T-cell (primary cell): Measurements from ENCODE around the gene SHB. TPM values are rescaled to one million over a fixed set of nuclear protein-coding genes. Genes with fewer than 3 reads are reported as not detected.
"Not testable (repeated sequence)": the region's sequence is repeated elsewhere in the genome, so short reads cannot be mapped to it uniquely, and the experiment has no call there.

Experiments
- ATAC-seq, 4 experiments: fragments of 200-7000 bp in 3 of 4; fragments of 150-1000 bp in 1 of 4; cut with Tn5 transposase; replicated peaks in 1 of 4; 1 replicate in 3 of 4; 2 replicates in 1 of 4; pipeline ENCODE4 v1.10.0; 2021; ENCODE audit warnings: moderate library complexity in 3 of 4, mild to moderate bottlenecking in 2 of 4, moderate number of reproducible peaks in 1 of 4
- CTCF ChIA-PET, 2 donors: fragments of 300-600 bp; sonication (Branson Sonifier 250); formaldehyde crosslinking; loops; one replicate each; lab custom pipeline; 2022; ENCODE audit warnings: antibody characterized with exemption in 2 of 2; lab: Charles Lee
- POLR2A ChIA-PET, 2 donors: fragments of 300-600 bp; sonication (Branson Sonifier 250); formaldehyde crosslinking; loops; one replicate each; lab custom pipeline; 2022; ENCODE audit warnings: antibody characterized with exemption in 2 of 2; lab: Charles Lee
- DNase-seq, 35 experiments: peaks; one replicate each; pipeline versions ENCODE4 v3.0.0 to v3.0.0-alpha.2; 2013 to 2023
- H3K27ac ChIP-seq: one replicate; pipeline ENCODE4 v1.5.1; 2013; ENCODE audit warnings: low read length
- H3K27me3 ChIP-seq, 2 experiments: replicated peaks in 1 of 2; 1 replicate in 1 of 2; 2 replicates in 1 of 2; pipeline versions ENCODE4 v1.6.1 to v1.7.0; 2013; ENCODE audit warnings: low read length in 1 of 2, mixed read lengths in 1 of 2; ENCODE audit not compliant: control insufficient read depth in 2 of 2, insufficient read depth in 2 of 2; ENCODE audit errors: extremely low read depth in 1 of 2
- H3K36me3 ChIP-seq, 2 donors: 1 replicate in 1 of 2; 2 replicates in 1 of 2; pipeline versions ENCODE4 v1.6.1 to v1.7.0; 2013; ENCODE audit warnings: low read length in 1 of 2; ENCODE audit not compliant: control insufficient read depth in 2 of 2, insufficient read depth in 1 of 2; ENCODE audit errors: extremely low read depth in 1 of 2
- H3K4me1 ChIP-seq, 2 experiments: 1 replicate in 1 of 2; 2 replicates in 1 of 2; pipeline versions ENCODE4 v1.6.1 to v1.7.0; 2013; ENCODE audit warnings: low read length in 2 of 2, mixed read lengths in 1 of 2; ENCODE audit not compliant: insufficient read depth in 2 of 2, control insufficient read depth in 1 of 2; ENCODE audit errors: extremely low read depth in 1 of 2
- H3K4me3 ChIP-seq, 2 donors: 1 replicate in 1 of 2; 2 replicates in 1 of 2; pipeline versions ENCODE4 v1.5.1 to v1.7.0; 2013; ENCODE audit warnings: mild to moderate bottlenecking in 2 of 2, low read length in 1 of 2, moderate library complexity in 1 of 2; ENCODE audit not compliant: control insufficient read depth in 1 of 2; ENCODE audit errors: extremely low read depth in 1 of 2
- H3K9me3 ChIP-seq: 2 replicates; pipeline ENCODE4 v1.7.0; 2013
- H3K27ac Mint-ChIP-seq, 2 donors: one replicate each; pipeline ENCODE4 v1.8.0; 2020 to 2021; ENCODE audit warnings: mild to moderate bottlenecking in 2 of 2, mixed read lengths in 2 of 2
- H3K27me3 Mint-ChIP-seq, 2 donors: one replicate each; pipeline ENCODE4 v1.8.0; 2021 to 2022; ENCODE audit warnings: mixed read lengths in 2 of 2
- H3K36me3 Mint-ChIP-seq: one replicate; pipeline ENCODE4 v1.8.0; 2021; ENCODE audit warnings: mixed read lengths
- H3K4me1 Mint-ChIP-seq, 3 donors: one replicate each; pipeline ENCODE4 v1.8.0; 2020 to 2022; ENCODE audit warnings: mixed read lengths in 3 of 3, mild to moderate bottlenecking in 1 of 3
- H3K4me3 Mint-ChIP-seq, 3 donors: one replicate each; pipeline ENCODE4 v1.8.0; 2020 to 2022; ENCODE audit warnings: mild to moderate bottlenecking in 3 of 3, mixed read lengths in 3 of 3, moderate library complexity in 3 of 3
- H3K9me3 Mint-ChIP-seq, 3 donors: one replicate each; pipeline ENCODE4 v1.8.0; 2020 to 2022; ENCODE audit warnings: mixed read lengths in 3 of 3
- WGBS: methylation state at CpG from one replicate; pipeline ENCODE4 v1.1.5; 2013; ENCODE audit warnings: missing lambda C conversion rate; ENCODE audit not compliant: insufficient coverage; 5-methylcytosine and 5-hydroxymethylcytosine counted together
- total RNA-seq, 35 experiments: library from RNA in 6 of 35; stranded (reverse) in 6 of 35; fragments of 120-200 nt in 1 of 35; gene quantifications; one replicate each; pipeline versions ENCODE4 v1.2.1 to v1.2.4 and lab custom pipeline; 2013 to 2026

Gene SHB
- total RNA-seq, 5 donors from 2014 or later (not counting 1 experiment from before 2014, with no cell fraction given), result 1.2 to 1.5 (median 1.3) TPM

DNA sequence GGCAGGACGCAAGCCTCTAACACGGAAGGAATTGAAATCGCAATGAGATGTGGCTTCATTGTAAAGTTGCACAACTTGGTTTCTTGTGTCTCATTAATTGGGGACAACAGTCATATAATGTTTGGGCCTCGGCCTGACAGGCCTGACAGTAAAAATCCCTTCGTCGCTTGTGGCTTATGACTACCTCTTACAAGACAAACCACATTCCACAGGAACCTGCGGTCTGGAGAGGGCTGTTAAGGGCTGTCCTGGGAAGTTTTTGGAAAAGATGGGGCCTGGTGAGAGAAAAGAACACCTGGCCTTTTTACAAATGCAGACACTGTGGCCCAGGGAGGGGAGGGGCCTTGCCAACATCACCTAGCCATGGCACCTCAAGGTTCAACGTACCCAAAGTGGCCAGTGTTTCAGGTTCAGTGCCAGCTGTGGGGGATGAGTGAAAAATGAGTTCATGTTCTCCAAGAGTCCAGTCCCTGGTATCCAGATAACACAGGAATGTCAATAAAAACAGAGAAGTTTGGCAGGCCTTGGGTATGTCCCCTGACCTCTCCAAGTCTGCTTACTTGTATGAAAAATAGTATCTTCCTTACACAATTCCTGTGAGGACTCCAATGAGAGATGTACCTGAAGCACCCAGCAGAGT is 22.2 kb downstream of the SHB start:
- ATAC-seq (no peak), DNase-seq (no peak)
- H3K36me3 Mint-ChIP-seq, result no peaks in the 10 kb centered on the region
- WGBS, result 81% methylated on average over 3 of the region's 8 CpGs
- H3K36me3 ChIP-seq, result no peaks in the 10 kb centered on the region
- H3K27me3 ChIP-seq, result peaks cover 0 to 5% of the 10 kb centered on the region in 2 experiments
- no peak overlapping the region for H3K27ac Mint-ChIP-seq
- H3K27me3 Mint-ChIP-seq, result no peaks in the 10 kb centered on the region
- no peak overlapping the region for H3K4me3 ChIP-seq
- H3K27ac ChIP-seq, result no peak overlapping the region
- H3K4me1 ChIP-seq, result peaks cover 0 to 6% of the 10 kb centered on the region in 2 experiments
- H3K9me3 ChIP-seq, result no peaks in the 10 kb centered on the region
- ChIA-PET POLR2A (no interaction called here), CTCF (no interaction called here)
- peaks cover 7 to 10% (median 10%) of the 10 kb centered on the region in 3 donors for H3K4me1 Mint-ChIP-seq
- no peaks in the 10 kb centered on the region for H3K9me3 Mint-ChIP-seq
- no peak overlapping the region for H3K4me3 Mint-ChIP-seq

DNA sequence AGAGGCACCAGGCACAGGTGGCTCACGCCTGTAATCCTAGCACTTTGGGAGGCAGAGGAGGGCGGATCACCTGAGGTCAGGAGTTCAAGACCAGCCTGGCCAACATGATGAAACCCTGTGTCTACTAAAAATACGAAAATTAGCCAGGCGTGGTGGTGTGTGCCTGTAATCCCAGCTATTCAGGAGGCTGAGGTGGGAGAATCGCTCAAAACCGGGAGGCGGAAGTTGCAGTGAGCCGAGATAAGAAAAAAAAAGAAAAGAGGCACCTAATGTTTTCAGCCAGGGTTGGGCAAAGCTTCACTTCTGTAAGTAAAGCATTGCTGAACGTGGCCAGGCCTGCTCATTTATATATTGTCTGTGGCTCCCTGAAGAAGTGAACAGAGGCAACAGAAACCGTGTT is 23.1 kb downstream of the SHB start:
- H3K9me3 ChIP-seq, H3K27me3 ChIP-seq, H3K4me3 Mint-ChIP-seq, H3K27me3 Mint-ChIP-seq, H3K36me3 ChIP-seq, H3K9me3 Mint-ChIP-seq, H3K27ac Mint-ChIP-seq, POLR2A ChIA-PET, H3K27ac ChIP-seq, H3K4me1 ChIP-seq, H3K36me3 Mint-ChIP-seq, DNase-seq, ATAC-seq, CTCF ChIA-PET, H3K4me3 ChIP-seq: not testable (repeated sequence)
- H3K4me1 Mint-ChIP-seq, result peaks cover 7 to 10% (median 10%) of the 10 kb centered on the region in 3 donors
- WGBS, result 83% methylated on average over 10 of the region's 10 CpGs

DNA sequence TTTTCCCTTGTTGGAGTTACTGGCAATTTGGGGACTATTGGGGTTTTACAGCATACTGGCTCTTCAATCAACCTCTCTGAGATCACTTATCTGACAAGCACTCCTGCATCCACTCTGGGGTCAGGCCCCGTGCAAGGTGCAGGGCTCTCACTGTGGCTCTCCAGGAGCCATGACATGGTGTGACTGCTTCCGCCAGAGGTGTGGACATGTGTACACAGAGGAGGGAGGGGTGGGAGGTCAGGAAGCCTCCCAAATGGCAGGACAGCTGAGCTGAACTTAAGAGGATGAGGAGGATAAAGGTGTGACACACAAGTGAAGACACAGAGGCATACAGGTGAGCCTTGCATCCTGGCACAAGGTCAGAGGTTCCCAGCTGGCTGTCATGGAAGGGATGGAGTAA is 24.3 kb downstream of the SHB start:
- no peaks in the 10 kb centered on the region for H3K27me3 Mint-ChIP-seq
- no peaks in the 10 kb centered on the region for H3K9me3 ChIP-seq
- no peak for DNase-seq
- peaks cover 0 to 9% of the 10 kb centered on the region in 2 experiments for H3K27me3 ChIP-seq
- no peak for ATAC-seq
- peaks cover 0 to 6% of the 10 kb centered on the region in 2 experiments for H3K4me1 ChIP-seq
- CTCF ChIA-PET, result interaction anchor here in 1 of 2 donors (0.6 kb wide), 1 partner anchor 42 kb away, joined by 8 read pairs; no protein-coding TSS in a partner anchor
- no peaks in the 10 kb centered on the region for H3K36me3 Mint-ChIP-seq
- H3K27ac Mint-ChIP-seq, result no peak overlapping the region
- H3K4me1 Mint-ChIP-seq, result peaks cover 7 to 10% (median 10%) of the 10 kb centered on the region in 3 donors
- H3K9me3 Mint-ChIP-seq, result no peaks in the 10 kb centered on the region
- H3K36me3 ChIP-seq, result no peaks in the 10 kb centered on the region
- no peak overlapping the region for H3K27ac ChIP-seq
- POLR2A ChIA-PET, result no interaction called here
- no peak overlapping the region for H3K4me3 ChIP-seq
- WGBS, result 69% methylated on average over 2 of the region's 2 CpGs
- no peak overlapping the region for H3K4me3 Mint-ChIP-seq

DNA sequence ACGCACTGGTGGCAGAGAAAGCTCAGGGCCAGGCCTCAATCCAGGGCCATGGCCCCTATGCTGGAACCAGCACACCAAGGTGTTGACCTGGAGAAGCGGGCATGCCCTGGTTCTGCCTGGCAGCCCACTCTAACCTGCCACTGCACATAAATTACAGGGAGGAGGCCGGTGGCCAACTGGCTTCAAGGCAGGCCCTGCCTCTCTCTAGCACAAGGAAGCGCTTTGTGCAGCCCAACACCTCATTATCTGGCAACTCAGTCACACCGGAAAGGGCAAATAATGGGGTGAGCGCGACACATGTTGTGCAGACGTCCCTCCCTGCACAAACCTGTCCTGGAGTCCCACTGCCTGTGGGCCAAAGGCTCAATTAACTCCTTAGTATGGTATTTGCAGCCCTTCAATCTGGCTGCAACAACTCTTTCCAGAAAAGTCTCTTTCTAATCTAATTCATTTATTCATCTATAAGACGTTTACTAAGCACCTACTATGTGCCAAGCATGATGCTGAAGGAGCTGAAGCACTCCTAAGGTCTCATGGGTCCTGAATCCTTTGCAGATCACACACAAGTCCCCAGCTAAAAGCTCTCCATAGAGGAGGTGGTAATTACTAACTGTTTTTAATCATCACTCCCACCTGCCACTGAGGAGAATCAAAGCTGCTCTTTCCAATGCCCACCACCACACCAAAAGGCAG is 24.9 kb downstream of the SHB start:
- Histone ChIP-seq H3K36me3 (no peaks in the 10 kb centered on the region), H3K4me3 (no peak overlapping the region), H3K9me3 (no peaks in the 10 kb centered on the region), H3K4me1 (peaks cover 0 to 6% of the 10 kb centered on the region in 2 experiments), H3K27ac (no peak overlapping the region), H3K27me3 (peaks cover 0 to 9% of the 10 kb centered on the region in 2 experiments)
- H3K36me3 Mint-ChIP-seq, result no peaks in the 10 kb centered on the region
- DNase-seq (no peak), ATAC-seq (no peak)
- 85% methylated on average over 4 of the region's 9 CpGs for WGBS
- peaks cover 7 to 10% (median 10%) of the 10 kb centered on the region in 3 donors for H3K4me1 Mint-ChIP-seq
- H3K27ac Mint-ChIP-seq, result no peak overlapping the region
- ChIA-PET POLR2A (interaction anchor here in 1 of 2 donors (0.6 kb wide), 1 partner anchor 263 kb away, joined by 3 read pairs; no protein-coding TSS in a partner anchor), CTCF (interaction anchor here (0.6 to 0.7 kb wide), 2 partner anchors 11 to 43 kb away, joined by 3 to 8 read pairs; no protein-coding TSS in a partner anchor)
- no peaks in the 10 kb centered on the region for H3K27me3 Mint-ChIP-seq
- no peak overlapping the region for H3K4me3 Mint-ChIP-seq
- H3K9me3 Mint-ChIP-seq, result no peaks in the 10 kb centered on the region

DNA sequence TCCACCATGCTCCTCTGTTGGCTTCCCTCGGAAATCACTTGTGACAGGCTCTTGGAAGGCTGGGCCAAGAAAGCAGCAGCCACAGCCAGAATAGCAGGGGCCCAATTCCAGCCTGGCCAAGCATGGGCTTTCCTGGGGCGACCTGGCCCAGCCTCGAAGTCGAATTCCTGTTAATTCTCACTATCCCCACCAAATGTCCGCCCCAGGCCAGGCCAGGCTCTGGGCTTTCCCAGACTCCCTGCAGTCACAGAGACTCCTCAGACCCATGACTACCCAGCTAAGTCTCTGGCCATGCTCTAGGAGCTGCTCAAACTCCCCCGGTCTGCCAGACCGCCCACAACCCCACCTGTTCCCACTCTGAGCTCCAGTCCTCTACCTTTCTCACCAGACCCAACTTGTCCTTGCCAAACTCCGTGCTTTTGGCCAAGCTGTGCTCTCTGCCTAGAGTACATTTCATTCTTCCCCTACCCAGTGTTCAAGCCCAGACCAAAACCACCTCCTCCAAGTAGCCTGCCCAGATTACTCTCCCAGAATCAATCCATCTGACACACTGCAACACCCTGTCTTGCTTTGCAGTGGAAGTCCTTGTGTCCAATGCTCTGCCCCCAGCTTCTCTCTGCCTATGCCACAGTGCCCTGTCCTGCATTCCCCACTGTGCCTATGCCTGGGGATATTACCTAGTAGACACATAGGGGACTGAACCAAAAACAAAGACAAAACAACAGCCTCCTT is 26.2 kb downstream of the SHB start:
- Histone ChIP-seq H3K36me3 (no peaks in the 10 kb centered on the region), H3K9me3 (no peaks in the 10 kb centered on the region), H3K27ac (no peak overlapping the region), H3K27me3 (peaks cover 0 to 12% of the 10 kb centered on the region in 2 experiments), H3K4me3 (no peak overlapping the region), H3K4me1 (peaks cover 0 to 5% of the 10 kb centered on the region in 2 experiments)
- Mint-ChIP-seq H3K27ac (no peak overlapping the region), H3K4me3 (no peak overlapping the region), H3K9me3 (no peaks in the 10 kb centered on the region), H3K4me1 (peaks cover 4 to 7% (median 6%) of the 10 kb centered on the region in 3 donors), H3K27me3 (no peaks in the 10 kb centered on the region), H3K36me3 (no peaks in the 10 kb centered on the region)
- ATAC-seq (no peak), DNase-seq (no peak)
- WGBS, result 75% methylated on average over 8 of the region's 8 CpGs
- ChIA-PET POLR2A (no interaction called here), CTCF (no interaction called here)

DNA sequence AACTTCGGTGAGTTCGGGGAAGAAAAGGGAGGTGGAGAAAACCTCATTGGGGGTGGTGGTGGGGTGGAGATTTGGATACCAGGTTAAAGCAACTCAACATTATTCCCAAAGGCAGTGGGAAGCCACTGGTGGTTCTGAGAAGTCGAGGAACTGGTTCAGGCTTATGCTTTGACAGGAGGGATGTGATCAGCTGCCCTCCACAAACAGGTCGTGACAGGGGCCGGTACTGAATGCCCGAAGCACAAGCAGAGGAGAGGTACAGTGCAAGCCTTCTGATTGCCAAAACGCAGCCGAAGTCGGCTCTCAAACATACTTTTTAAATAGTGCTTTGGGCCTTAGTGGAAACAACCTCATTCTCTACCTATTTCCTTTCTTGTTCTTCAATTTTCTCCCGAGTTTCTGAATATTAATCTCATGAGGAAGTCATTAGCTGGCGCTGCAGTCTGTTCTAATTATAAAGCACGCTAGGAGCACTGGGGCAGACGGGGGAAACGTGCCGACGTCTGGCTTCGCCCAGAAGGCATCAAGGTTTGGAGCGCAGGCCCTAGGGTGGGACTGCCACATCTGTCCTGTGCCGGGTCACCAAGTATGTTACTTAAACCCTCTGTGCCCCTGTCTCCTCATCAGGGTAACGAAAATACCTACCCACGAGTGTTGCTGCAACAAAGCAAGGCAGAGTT is 27.3 kb downstream of the SHB start:
- Mint-ChIP-seq H3K36me3 (no peaks in the 10 kb centered on the region), H3K27ac (no peak overlapping the region), H3K27me3 (no peaks in the 10 kb centered on the region), H3K4me3 (no peak overlapping the region), H3K4me1 (no peaks in the 10 kb centered on the region), H3K9me3 (no peaks in the 10 kb centered on the region)
- Histone ChIP-seq H3K27me3 (peaks cover 0 to 12% of the 10 kb centered on the region in 2 experiments), H3K36me3 (no peaks in the 10 kb centered on the region), H3K4me3 (no peak overlapping the region), H3K9me3 (no peaks in the 10 kb centered on the region), H3K27ac (no peak overlapping the region), H3K4me1 (no peaks in the 10 kb centered on the region)
- WGBS, result 85% methylated on average over 13 of the region's 21 CpGs
- ChIA-PET CTCF (no interaction called here), POLR2A (no interaction called here)
- ATAC-seq (no peak), DNase-seq (no peak)
